ENCODE data around the gene PARD3.

DNA sequence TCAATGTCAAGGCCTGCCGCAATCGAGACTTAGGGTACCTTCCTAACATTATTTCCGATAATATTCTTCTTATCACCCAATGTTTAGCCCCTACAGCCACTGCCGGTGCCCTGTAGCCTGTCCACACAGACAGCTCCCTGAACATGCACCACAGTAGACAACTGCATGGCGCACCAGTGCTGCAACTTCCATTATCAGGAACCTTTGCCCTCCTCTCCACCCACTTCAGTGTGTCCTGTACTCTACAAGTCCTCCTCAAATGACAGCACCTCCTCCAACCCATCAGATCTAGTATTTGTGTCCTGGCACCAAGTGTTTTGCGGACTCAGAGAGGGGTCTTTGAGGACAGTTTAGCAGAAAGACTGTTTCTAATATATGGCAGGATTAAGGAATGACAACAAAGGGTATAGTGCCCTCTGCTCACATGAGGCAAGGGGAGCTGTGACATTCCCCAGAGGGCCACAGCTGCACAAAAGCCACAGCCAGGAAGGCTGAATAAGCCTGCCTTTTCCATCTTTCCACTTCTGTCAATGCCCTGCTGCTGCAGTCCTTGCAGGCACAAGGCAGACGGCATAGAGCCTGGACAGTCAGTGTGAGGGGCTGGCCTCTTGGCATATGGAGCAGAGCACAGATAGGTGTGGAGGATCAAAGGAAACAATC, 335.4 kb downstream of the PARD3 start:
- TF ChIP-seq POLR2AphosphoS5 (IDR thresholded peaks at IDR 0.05), result no peak
- no peak for TF ChIP-seq EP300 (IDR thresholded peaks at IDR 0.05; ENCODE audit: low read depth)
- TF ChIP-seq CTCF (IDR thresholded peaks at IDR 0.05), result no peak
- TF ChIP-seq POLR2A (IDR thresholded peaks at IDR 0.05), result no peak
